Neural cell (in vitro differentiated cells): ENCODE results near the gene ATP8B2. TPM values are rescaled to one million over a fixed set of nuclear protein-coding genes. Genes with fewer than 3 reads are reported as not detected.

Experiments used
- H2AFZ ChIP-seq: fragments of 200-600, 300-800 bp; sonication (generic), shearing (Covaris generic); 2 replicates; pipeline ENCODE4 v1.6.0; 2014; ENCODE audit warnings: low read depth, mild to moderate bottlenecking, antibody characterized with exemption, low read length, moderate library complexity
- H3F3A ChIP-seq: fragments of 200-600 bp; shearing (Covaris generic); 2 replicates; pipeline ENCODE4 v1.6.1; 2016; ENCODE audit warnings: mild to moderate bottlenecking, moderate library complexity, mixed read lengths, antibody characterized with exemption, low read length; ENCODE audit not compliant: insufficient read depth, poor library complexity, severe bottlenecking
- H3K27ac ChIP-seq: fragments of 200-600, 300-800 bp; sonication (generic), shearing (Covaris generic); 2 replicates; pipeline ENCODE4 v1.5.1; 2014; ENCODE audit warnings: mild to moderate bottlenecking, low read length, moderate library complexity
- H3K27me3 ChIP-seq: fragments of 300-800, 200-600 bp; sonication (generic), shearing (Covaris generic); 2 replicates; pipeline ENCODE4 v1.6.0; 2014; ENCODE audit warnings: mild to moderate bottlenecking, low read depth, low read length, moderate library complexity; ENCODE audit not compliant: insufficient read depth
- H3K36me3 ChIP-seq: fragments of 300-800, 200-600 bp; sonication (generic), shearing (Covaris generic); 2 replicates; pipeline ENCODE4 v1.5.1; 2014; ENCODE audit warnings: mild to moderate bottlenecking, antibody characterized with exemption, low read length, moderate library complexity; ENCODE audit not compliant: insufficient read depth
- H3K4me2 ChIP-seq: fragments of 300-800, 200-600 bp; sonication (generic), shearing (Covaris generic); 2 replicates; pipeline ENCODE4 v1.6.0; 2014; ENCODE audit warnings: mild to moderate bottlenecking, low read length
- H3K4me3 ChIP-seq: fragments of 300-800, 200-600 bp; sonication (generic), shearing (Covaris generic); 2 replicates; pipeline ENCODE4 v1.5.1; 2014; ENCODE audit warnings: mild to moderate bottlenecking, low read length, moderate library complexity
- H3K79me2 ChIP-seq: fragments of 200-600 bp; shearing (Covaris generic); replicated peaks from 2 replicates; pipeline ENCODE4 v1.6.0; 2014; ENCODE audit warnings: mild to moderate bottlenecking, low read length, moderate library complexity; ENCODE audit not compliant: insufficient read depth
- H3K9ac ChIP-seq: fragments of 300-800, 200-600 bp; sonication (generic), shearing (Covaris generic); 2 replicates; pipeline ENCODE4 v1.6.1; 2016; ENCODE audit warnings: mild to moderate bottlenecking, low read length, mixed read lengths
- H3K9me2 ChIP-seq: fragments of 200-600 bp; shearing (Covaris generic); 2 replicates; pipeline ENCODE4 v1.6.1; 2016; ENCODE audit warnings: mild to moderate bottlenecking, low read length, mixed read lengths; ENCODE audit not compliant: insufficient read depth
- H3K9me3 ChIP-seq: fragments of 200-600, 300-800 bp; sonication (generic), shearing (Covaris generic); 2 replicates; pipeline ENCODE4 v1.6.1; 2016; ENCODE audit warnings: mild to moderate bottlenecking, mixed run types, low read length, moderate library complexity, mixed read lengths
- H4K20me1 ChIP-seq: fragments of 200-600 bp; shearing (Covaris generic); 2 replicates; pipeline ENCODE4 v1.6.1; 2016; ENCODE audit warnings: mild to moderate bottlenecking, mixed run types; ENCODE audit not compliant: insufficient read depth
- CTCF ChIP-seq: fragments of 450-650 bp; IDR thresholded peaks from 2 replicates; pipeline ENCODE4 v1.5.1; 2014; ENCODE audit warnings: antibody characterized with exemption, mild to moderate bottlenecking, moderate library complexity; ENCODE audit not compliant: poor library complexity, severe bottlenecking
- EP300 ChIP-seq: fragments of 450-650 bp; conservative IDR thresholded peaks from 2 replicates; pipeline ENCODE4 v1.6.1; 2014; ENCODE audit warnings: antibody characterized with exemption, mild to moderate bottlenecking, moderate library complexity; ENCODE audit not compliant: poor library complexity, severe bottlenecking
- EZH2 ChIP-seq: fragments of 200-600, 300-800 bp; shearing (Covaris generic), sonication (generic); IDR thresholded peaks from 2 replicates; pipeline ENCODE4 v1.6.1; 2014; ENCODE audit warnings: antibody characterized with exemption, low read length, borderline replicate concordance, mild to moderate bottlenecking; ENCODE audit not compliant: insufficient read depth, poor library complexity, severe bottlenecking
- MXI1 ChIP-seq: fragments of 450-650 bp; conservative IDR thresholded peaks from 2 replicates; pipeline ENCODE4 v1.6.1; 2014; ENCODE audit warnings: antibody characterized with exemption, mild to moderate bottlenecking; ENCODE audit not compliant: poor library complexity, severe bottlenecking
- POLR2AphosphoS5 ChIP-seq: IDR thresholded peaks from 2 replicates; pipeline ENCODE4 v1.6.1; 2012
- RAD21 ChIP-seq: fragments of 450-650 bp; conservative IDR thresholded peaks from 2 replicates; pipeline ENCODE4 v1.6.1; 2014; ENCODE audit warnings: antibody characterized with exemption, mild to moderate bottlenecking, moderate library complexity
- REST ChIP-seq: IDR thresholded peaks from 2 replicates; pipeline ENCODE4 v1.6.1; 2012; ENCODE audit warnings: borderline replicate concordance
- SMC3 ChIP-seq: fragments of 450-650 bp; conservative IDR thresholded peaks from 2 replicates; pipeline ENCODE4 v1.6.1; 2014; ENCODE audit warnings: antibody characterized with exemption, mild to moderate bottlenecking, moderate library complexity; ENCODE audit not compliant: poor library complexity
- TAF1 ChIP-seq: IDR thresholded peaks from 2 replicates; pipeline ENCODE4 v1.6.1; 2012; ENCODE audit warnings: low read depth
- polyA plus RNA-seq: library from polyadenylated mRNA; depleted of rRNA; stranded (reverse); fragments of >200 nt; gene quantifications from 2 replicates; pipeline ENCODE4 v1.2.3, GENCODE V29; 2014

The ATP8B2 gene
- polyA plus RNA-seq, 1 donor from 2014 or later, result 71.3 TPM

DNA sequence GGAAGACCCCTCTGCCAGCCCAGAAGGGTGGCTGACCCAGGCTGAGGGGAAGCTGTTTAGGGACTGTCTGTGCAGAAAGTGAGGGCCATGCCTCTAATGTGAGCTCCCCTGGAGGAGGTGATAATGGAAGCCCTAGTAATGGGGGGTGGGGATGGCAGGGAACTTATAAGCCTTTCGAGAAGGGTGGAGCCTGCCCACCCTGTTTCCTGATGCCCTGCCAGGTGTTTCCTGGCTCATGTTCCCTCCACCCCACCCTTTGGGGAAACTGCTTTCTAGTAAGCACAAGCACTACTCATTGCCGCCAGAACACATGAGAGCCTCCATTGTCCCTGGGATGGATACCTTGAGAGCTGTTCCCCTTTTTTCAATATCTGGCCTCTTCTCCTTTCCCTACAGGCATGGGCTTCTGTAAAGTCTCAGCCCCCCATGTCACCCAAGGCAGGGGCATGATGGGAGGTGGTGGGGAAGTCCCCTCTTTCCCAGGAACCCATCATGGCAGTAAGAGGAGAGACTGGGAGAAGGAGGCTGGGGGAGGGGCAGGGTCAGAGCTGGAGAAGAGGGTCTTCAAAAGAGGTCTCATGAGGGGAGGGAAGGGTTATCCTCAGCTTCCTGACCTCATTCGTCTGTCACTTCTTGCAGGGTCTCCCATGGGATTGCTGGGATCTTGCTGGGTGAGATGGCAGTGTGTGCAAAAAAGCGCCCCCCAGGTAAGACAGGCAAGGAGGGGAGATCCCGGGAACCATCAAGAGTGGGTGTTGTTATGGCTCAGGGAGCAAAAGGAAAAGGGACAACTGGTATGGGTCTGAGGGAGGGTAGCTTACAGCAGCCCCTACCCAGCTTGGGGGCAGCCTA is 2.4 kb downstream of the ATP8B2 start:
- peak overlapping the region; percentile 96 for H3K4me3 ChIP-seq
- H4K20me1 ChIP-seq, result no peaks in the 10 kb centered on the region
- no peaks in the 10 kb centered on the region for H3K9me3 ChIP-seq
- no peak overlapping the region for H2AFZ ChIP-seq
- H3K27me3 ChIP-seq, result no peaks in the 10 kb centered on the region
- peak overlapping the region; percentile 77 for H3K27ac ChIP-seq
- H3F3A ChIP-seq, result no peaks in the 10 kb centered on the region
- peak overlapping the region; percentile 64 for H3K4me2 ChIP-seq
- peak overlapping the region; percentile 82 for H3K9ac ChIP-seq
- H3K79me2 ChIP-seq, result peaks cover 19% of the 10 kb centered on the region
- H3K9me2 ChIP-seq, result no peaks in the 10 kb centered on the region
- peaks cover 5% of the 10 kb centered on the region for H3K36me3 ChIP-seq
- no peak for TF ChIP-seq MXI1

GRCh38 chr1:154328318-154329151 is 3.2 kb downstream of the ATP8B2 start:
- H3K36me3 ChIP-seq, result peaks cover 5% of the 10 kb centered on the region
- H3K27ac ChIP-seq, result peak overlapping the region; percentile 94
- peak overlapping the region; percentile 82 for H3K9ac ChIP-seq
- H3K4me3 ChIP-seq, result peak overlapping the region; percentile 96
- TF ChIP-seq REST (peak; percentile 20), MXI1 (peak; percentile 67), TAF1 (peak; percentile 54), CTCF (no peak), POLR2AphosphoS5 (peak; percentile 42), EP300 (peak; percentile 26), EZH2 (no peak), SMC3 (no peak), RAD21 (no peak)
- H3K9me3 ChIP-seq, result no peaks in the 10 kb centered on the region
- peaks cover 19% of the 10 kb centered on the region for H3K79me2 ChIP-seq
- H3K27me3 ChIP-seq, result no peaks in the 10 kb centered on the region
- no peaks in the 10 kb centered on the region for H4K20me1 ChIP-seq
- H3K9me2 ChIP-seq, result no peaks in the 10 kb centered on the region
- H3F3A ChIP-seq, result no peaks in the 10 kb centered on the region
- H2AFZ ChIP-seq, result no peak overlapping the region
- H3K4me2 ChIP-seq, result peak overlapping the region; percentile 65
